GM12801 (cell line): ENCODE results near the gene KCNH4.

Experiments used
- CTCF ChIP-seq: IDR thresholded peaks from one replicate; pipeline ENCODE4 v1.5.1; 2011; ENCODE audit warnings: control low read depth; ENCODE audit not compliant: insufficient read length; ENCODE audit errors: extremely low read depth

KCNH4 gene

GRCh38 chr17:42191275-42191608 lies 10.3 kb upstream of the KCNH4 start:
- no peak for TF ChIP-seq CTCF

- TF ChIP-seq CTCF = no peak
Observed at GRCh38 chr17:42190491-42191274, 9.7 kb upstream of the KCNH4 start.

- no peak for TF ChIP-seq CTCF
Observed at GRCh38 chr17:42189651-42189965, 8.7 kb upstream of the KCNH4 start.

GRCh38 chr17:42188749-42189650 lies 8.1 kb upstream of the KCNH4 start:
- no peak for TF ChIP-seq CTCF

- no peak for TF ChIP-seq CTCF
Observed at GRCh38 chr17:42187833-42188232, 6.9 kb upstream of the KCNH4 start.

GRCh38 chr17:42185621-42185930 lies 4.6 kb upstream of the KCNH4 start:
- no peak for TF ChIP-seq CTCF

- TF ChIP-seq CTCF = no peak
Observed at GRCh38 chr17:42184713-42185620, 4.0 kb upstream of the KCNH4 start, which contains the start of gene HCRT. Gene HCRT, minus strand, starts transcription at chr17:42185452. Its CDS starts 87 bp downstream, at chr17:42185365.
